ENCODE measurements around the gene VRK1. TPM values are rescaled to one million over a fixed set of nuclear protein-coding genes. Genes with fewer than 3 reads are reported as not detected.

The VRK1 gene
- total and polyA plus RNA-seq, 2 of the 4 experiments (the other 2 are of a cell fraction): 14.2 to 19.9 TPM

DNA sequence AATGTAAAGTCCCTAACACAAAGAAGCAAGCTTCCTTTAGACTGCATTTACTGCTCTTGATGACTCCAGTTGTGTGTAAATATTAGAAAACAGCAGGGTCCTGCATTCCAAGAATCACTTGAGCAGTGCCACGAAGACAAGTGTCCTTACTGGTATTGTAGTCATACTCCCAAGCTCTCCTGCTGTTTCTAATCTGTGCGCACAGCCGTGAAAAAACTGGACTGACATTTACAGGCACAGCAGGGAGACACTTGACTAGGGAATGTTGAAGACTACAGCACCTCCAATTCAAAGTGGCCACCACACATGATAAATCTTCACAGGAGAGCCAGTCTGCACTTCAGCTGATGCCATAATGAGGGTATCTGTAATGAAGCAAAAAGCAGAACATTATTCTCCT is 91.4 kb downstream of the VRK1 start:
- DNase-seq: no peak
- Histone ChIP-seq H2AFZ (replicated peaks; ENCODE audit: low read length, poor library complexity) (no peak overlapping the region), H3K4ac (ENCODE audit: low read depth, low read length) (no peak overlapping the region), H2AK5ac (ENCODE audit: low read depth, low read length) (no peak overlapping the region), H4K91ac (ENCODE audit: insufficient read depth, low read depth, low read length) (no peak overlapping the region), H4K20me1 (ENCODE audit: insufficient read depth, low read length) (no peaks in the 10 kb centered on the region), H2AK9ac (replicated peaks; ENCODE audit: low read depth, low read length, poor library complexity) (no peak overlapping the region), H3K36me3 (ENCODE audit: control insufficient read depth, insufficient read depth, low read length) (no peaks in the 10 kb centered on the region), H3K27ac (ENCODE audit: insufficient read depth, low read length) (no peak overlapping the region), H3K27me3 (ENCODE audit: control insufficient read depth, insufficient read depth, low read length) (no peaks in the 10 kb centered on the region), H2BK20ac (ENCODE audit: low read depth, low read length) (no peak overlapping the region), H3K9ac (ENCODE audit: low read depth, low read length) (no peak overlapping the region), H2BK5ac (ENCODE audit: low read depth, low read length, poor library complexity, severe bottlenecking) (no peak overlapping the region), H2BK120ac (ENCODE audit: low read depth, low read length) (no peak overlapping the region), H4K5ac (ENCODE audit: low read depth, low read length) (no peak overlapping the region), H3K4me2 (ENCODE audit: low read depth, low read length) (no peak overlapping the region), H3K4me3 (ENCODE audit: insufficient read depth, low read depth, low read length) (no peak overlapping the region), H3K23ac (ENCODE audit: low read depth, low read length) (no peak overlapping the region), H3K56ac (ENCODE audit: extremely low read depth, insufficient read depth, low read length) (no peak overlapping the region), H3K79me1 (ENCODE audit: low read depth in 1 of 2, low read length in 2 of 2) (no peaks in the 10 kb centered on the region), H3K18ac (ENCODE audit: low read depth, low read length) (no peak overlapping the region), H4K8ac (ENCODE audit: low read depth in 2 of 2, low read length in 2 of 2) (no peak overlapping the region), H3K14ac (replicated peaks; ENCODE audit: low read depth, low read length) (no peak overlapping the region), H3K9me3 (ENCODE audit: control insufficient read depth, insufficient read depth, low read length) (no peaks in the 10 kb centered on the region), H3K9me1 (ENCODE audit: insufficient read depth, low read length) (no peaks in the 10 kb centered on the region), H2BK15ac (ENCODE audit: low read depth, low read length) (no peak overlapping the region), H3K4me1 (ENCODE audit: control insufficient read depth, insufficient read depth, low read length) (no peaks in the 10 kb centered on the region)
- no peak for ATAC-seq (ENCODE audit: low read depth)
- WGBS, 2 experiments (ENCODE audit: extremely low coverage in 2 of 2, insufficient read length in 1 of 2): 40% methylated on average over 1 of the region's 3 CpGs; no CpG with 5 or more reads in 1 of the 2 experiments
- TF ChIP-seq, protein P1, sequence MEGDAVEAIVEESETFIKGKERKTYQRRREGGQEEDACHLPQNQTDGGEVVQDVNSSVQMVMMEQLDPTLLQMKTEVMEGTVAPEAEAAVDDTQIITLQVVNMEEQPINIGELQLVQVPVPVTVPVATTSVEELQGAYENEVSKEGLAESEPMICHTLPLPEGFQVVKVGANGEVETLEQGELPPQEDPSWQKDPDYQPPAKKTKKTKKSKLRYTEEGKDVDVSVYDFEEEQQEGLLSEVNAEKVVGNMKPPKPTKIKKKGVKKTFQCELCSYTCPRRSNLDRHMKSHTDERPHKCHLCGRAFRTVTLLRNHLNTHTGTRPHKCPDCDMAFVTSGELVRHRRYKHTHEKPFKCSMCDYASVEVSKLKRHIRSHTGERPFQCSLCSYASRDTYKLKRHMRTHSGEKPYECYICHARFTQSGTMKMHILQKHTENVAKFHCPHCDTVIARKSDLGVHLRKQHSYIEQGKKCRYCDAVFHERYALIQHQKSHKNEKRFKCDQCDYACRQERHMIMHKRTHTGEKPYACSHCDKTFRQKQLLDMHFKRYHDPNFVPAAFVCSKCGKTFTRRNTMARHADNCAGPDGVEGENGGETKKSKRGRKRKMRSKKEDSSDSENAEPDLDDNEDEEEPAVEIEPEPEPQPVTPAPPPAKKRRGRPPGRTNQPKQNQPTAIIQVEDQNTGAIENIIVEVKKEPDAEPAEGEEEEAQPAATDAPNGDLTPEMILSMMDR (conservative IDR thresholded peaks at IDR 0.05; ENCODE audit: low read depth, low read length): no peak
- TF ChIP-seq SMC3 (IDR thresholded peaks at IDR 0.05; ENCODE audit: low read depth, low read length) (no peak), NFE2L2 (IDR thresholded peaks at IDR 0.05; ENCODE audit: low read depth, low read length) (no peak), BHLHE40 (IDR thresholded peaks at IDR 0.05; ENCODE audit: low read depth, low read length) (no peak), MAFK (IDR thresholded peaks at IDR 0.05; ENCODE audit: low read depth, low read length) (no peak), MXI1 (IDR thresholded peaks at IDR 0.05; ENCODE audit: borderline replicate concordance, low read depth, low read length) (no peak), CHD1 (IDR thresholded peaks at IDR 0.05; ENCODE audit: low read depth, low read length) (no peak), POLR2A (IDR thresholded peaks at IDR 0.05; ENCODE audit: low read depth, low read length) (no peak), MAZ (IDR thresholded peaks at IDR 0.05; ENCODE audit: borderline replicate concordance, low read depth, low read length) (no peak), RCOR1 (IDR thresholded peaks at IDR 0.05; ENCODE audit: insufficient replicate concordance, low read length) (no peak), RAD21 (IDR thresholded peaks at IDR 0.05; ENCODE audit: low read length) (no peak), RFX5 (IDR thresholded peaks at IDR 0.05; ENCODE audit: low read depth, low read length) (no peak), CEBPB (IDR thresholded peaks at IDR 0.05; ENCODE audit: low read depth, low read length) (no peak), FOS (IDR thresholded peaks at IDR 0.05; ENCODE audit: low read depth, low read length) (no peak)
- TF ChIP-seq, protein P2, sequence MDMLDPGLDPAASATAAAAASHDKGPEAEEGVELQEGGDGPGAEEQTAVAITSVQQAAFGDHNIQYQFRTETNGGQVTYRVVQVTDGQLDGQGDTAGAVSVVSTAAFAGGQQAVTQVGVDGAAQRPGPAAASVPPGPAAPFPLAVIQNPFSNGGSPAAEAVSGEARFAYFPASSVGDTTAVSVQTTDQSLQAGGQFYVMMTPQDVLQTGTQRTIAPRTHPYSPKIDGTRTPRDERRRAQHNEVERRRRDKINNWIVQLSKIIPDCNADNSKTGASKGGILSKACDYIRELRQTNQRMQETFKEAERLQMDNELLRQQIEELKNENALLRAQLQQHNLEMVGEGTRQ (IDR thresholded peaks at IDR 0.05; ENCODE audit: low read depth, low read length): no peak
- TF ChIP-seq, protein P3, sequence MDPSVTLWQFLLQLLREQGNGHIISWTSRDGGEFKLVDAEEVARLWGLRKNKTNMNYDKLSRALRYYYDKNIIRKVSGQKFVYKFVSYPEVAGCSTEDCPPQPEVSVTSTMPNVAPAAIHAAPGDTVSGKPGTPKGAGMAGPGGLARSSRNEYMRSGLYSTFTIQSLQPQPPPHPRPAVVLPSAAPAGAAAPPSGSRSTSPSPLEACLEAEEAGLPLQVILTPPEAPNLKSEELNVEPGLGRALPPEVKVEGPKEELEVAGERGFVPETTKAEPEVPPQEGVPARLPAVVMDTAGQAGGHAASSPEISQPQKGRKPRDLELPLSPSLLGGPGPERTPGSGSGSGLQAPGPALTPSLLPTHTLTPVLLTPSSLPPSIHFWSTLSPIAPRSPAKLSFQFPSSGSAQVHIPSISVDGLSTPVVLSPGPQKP (IDR thresholded peaks at IDR 0.05; ENCODE audit: borderline replicate concordance, low read depth, low read length): no peak
- intact Hi-C loops (cut with micrococcal nuclease): no loop called here
- dilution Hi-C loops (cut with HindIII; ENCODE audit: low sequenced_read_pairs, unreplicated experiment): no loop called here
- ChIA-PET POLR2A (ENCODE audit: unreplicated experiment) (no interaction called here), CTCF (interaction anchor here (1.5 kb wide), 1 partner anchor 35 kb away, joined by 3 read pairs; no protein-coding TSS in a partner anchor)
- no TSS peak for BruUV-seq (replicated peaks)
- in situ Hi-C loops (cut with MboI; ENCODE audit: low sequenced_read_pairs): no loop called here
